SK-N-SH (cell line): Measurements from ENCODE around the gene PCLO. TPM values are rescaled to one million over a fixed set of nuclear protein-coding genes. Genes with fewer than 3 reads are reported as not detected.
A peak's percentile ranks its signal among the peaks of the same experiment; 100 is the strongest.

ENCODE experiments used
- CTCF ChIA-PET: fragments of 300-600, 350-600 bp; formaldehyde crosslinking; extraction: SDS; loops from one replicate; lab custom pipeline; 2021; lab: Yijun Ruan, JAX
- POLR2A ChIA-PET: fragments of 350-600 bp; sonication (Branson Sonifier 250); formaldehyde crosslinking; extraction: SDS; loops from one replicate; lab custom pipeline; 2020; ENCODE audit warnings: antibody characterized with exemption, inconsistent platforms; lab: Yijun Ruan, JAX
- DNase-seq: peaks from one replicate; pipeline ENCODE4 v3.0.0; 2012
- H2AFZ ChIP-seq: fragments of 200-600 bp; sonication (generic); 2 replicates; pipeline ENCODE4 v1.8.1; 2016; ENCODE audit warnings: antibody characterized with exemption, mild to moderate bottlenecking, low read depth
- H3F3A ChIP-seq: fragments of 200-600 bp; sonication (generic); replicated peaks from 2 replicates; pipeline ENCODE3; 2016; ENCODE audit warnings: antibody characterized with exemption, mild to moderate bottlenecking; ENCODE audit not compliant: insufficient read depth
- H3K27ac ChIP-seq, 2 experiments: fragments of 200-500 bp in 1 of 2; fragments of 200-600 bp in 1 of 2; sonication (Bioruptor generic) in 1 of 2; sonication (generic), shearing (Covaris generic) in 1 of 2; 2 replicates each; pipeline versions ENCODE4 v1.5.1 to v1.6.1; 2014 to 2016; ENCODE audit warnings: low read depth in 2 of 2, inconsistent platforms in 1 of 2, low read length in 1 of 2, mild to moderate bottlenecking in 1 of 2, mixed read lengths in 1 of 2
- H3K27me3 ChIP-seq: fragments of 200-600 bp; sonication (generic), shearing (Covaris generic); 2 replicates; pipeline ENCODE4 v1.6.1; 2016; ENCODE audit warnings: mixed run types; ENCODE audit not compliant: insufficient read depth
- H3K36me3 ChIP-seq, 2 experiments: fragments of 200-500 bp in 1 of 2; fragments of 200-600 bp in 1 of 2; sonication (Bioruptor generic) in 1 of 2; sonication (generic) in 1 of 2; replicated peaks in 1 of 2; 2 replicates each; pipeline versions ENCODE3 to v1.5.1; 2014 to 2016; ENCODE audit warnings: low read length in 1 of 2, mild to moderate bottlenecking in 1 of 2; ENCODE audit not compliant: insufficient read depth in 2 of 2, control insufficient read depth in 1 of 2
- H3K4me1 ChIP-seq, 2 experiments: fragments of 200-500 bp in 1 of 2; fragments of 200-600 bp in 1 of 2; sonication (Bioruptor generic) in 1 of 2; sonication (generic), shearing (Covaris generic) in 1 of 2; 2 replicates each; pipeline versions ENCODE4 v1.5.1 to v1.6.1; 2014 to 2016; ENCODE audit warnings: low read depth in 1 of 2, low read length in 1 of 2, mixed run types in 1 of 2; ENCODE audit not compliant: insufficient read depth in 2 of 2, control insufficient read depth in 1 of 2
- H3K4me2 ChIP-seq: fragments of 200-600 bp; sonication (generic), shearing (Covaris generic); 2 replicates; pipeline ENCODE4 v1.6.1; 2017; ENCODE audit warnings: mixed run types
- H3K4me3 ChIP-seq, 2 experiments: fragments of 200-500 bp in 1 of 2; fragments of 200-600 bp in 1 of 2; sonication (Bioruptor generic) in 1 of 2; sonication (generic), shearing (Covaris generic) in 1 of 2; 2 replicates each; pipeline versions ENCODE4 v1.5.1 to v1.8.1; 2014 to 2016; ENCODE audit warnings: low read depth in 2 of 2, inconsistent platforms in 1 of 2, low read length in 1 of 2, mild to moderate bottlenecking in 1 of 2, mixed read lengths in 1 of 2, moderate library complexity in 1 of 2
- H3K79me2 ChIP-seq: fragments of 200-600 bp; sonication (generic); 2 replicates; pipeline ENCODE4 v1.8.1; 2017; ENCODE audit warnings: mild to moderate bottlenecking; ENCODE audit not compliant: insufficient read depth
- H3K9ac ChIP-seq: fragments of 200-600 bp; sonication (generic); 2 replicates; pipeline ENCODE4 v1.6.1; 2017; ENCODE audit warnings: mixed run types
- H3K9me2 ChIP-seq: fragments of 200-600 bp; sonication (generic); 2 replicates; pipeline ENCODE4 v1.6.1; 2017; ENCODE audit warnings: mixed run types
- H3K9me3 ChIP-seq: fragments of 200-600 bp; sonication (generic); 2 replicates; pipeline ENCODE4 v1.6.1; 2017; ENCODE audit warnings: mixed run types, mild to moderate bottlenecking, moderate library complexity
- H4K20me1 ChIP-seq: fragments of 200-600 bp; sonication (generic); 2 replicates; pipeline ENCODE4 v1.6.1; 2017; ENCODE audit warnings: mild to moderate bottlenecking, mixed run types; ENCODE audit not compliant: insufficient read depth
- CHD2 ChIP-seq: fragments of 150-350 bp; IDR thresholded peaks from 2 replicates; pipeline ENCODE4 v1.6.1; 2018; ENCODE audit warnings: low read length; ENCODE audit not compliant: partially characterized antibody
- EP300 ChIP-seq, 2 experiments: IDR thresholded peaks; 2 replicates each; pipeline versions ENCODE4 v1.4.0 to v1.6.1; 2012; ENCODE audit warnings: borderline replicate concordance in 1 of 2, low read depth in 1 of 2, low read length in 1 of 2
- FOSL2 ChIP-seq: IDR thresholded peaks from 2 replicates; pipeline ENCODE4 v1.4.0; 2012; ENCODE audit warnings: low read depth, mild to moderate bottlenecking, moderate library complexity, borderline replicate concordance
- GABPA ChIP-seq: IDR thresholded peaks from 2 replicates; pipeline ENCODE4 v1.4.0; 2012; ENCODE audit warnings: low read depth, mild to moderate bottlenecking
- GATA2 ChIP-seq: sonication (generic); formaldehyde crosslinking; IDR thresholded peaks from 2 replicates; pipeline ENCODE4 v1.5.0; 2020; ENCODE audit warnings: mild to moderate bottlenecking, missing genetic modification reagents
- MXI1 ChIP-seq: IDR thresholded peaks from 2 replicates; pipeline ENCODE4 v1.6.1; 2012; ENCODE audit warnings: mild to moderate bottlenecking, low read depth, low read length, improper control_type of control experiment
- RAD21 ChIP-seq: IDR thresholded peaks from 2 replicates; pipeline ENCODE4 v1.6.1; 2012; ENCODE audit warnings: mild to moderate bottlenecking, low read length
- RCOR1 ChIP-seq: fragments of 150-350 bp; IDR thresholded peaks from 2 replicates; pipeline ENCODE4 v1.6.1; 2017; ENCODE audit warnings: antibody characterized with exemption, low read length
- RXRA ChIP-seq: IDR thresholded peaks from 2 replicates; pipeline ENCODE4 v1.4.0; 2012; ENCODE audit warnings: low read depth, mild to moderate bottlenecking, borderline replicate concordance
- TAF1 ChIP-seq: IDR thresholded peaks from 2 replicates; pipeline ENCODE4 v1.6.1; 2012; ENCODE audit warnings: low read depth, mild to moderate bottlenecking, low read length, moderate library complexity, borderline replicate concordance
- TCF12 ChIP-seq: IDR thresholded peaks from 2 replicates; pipeline ENCODE4 v1.4.0; 2012
- WGBS: methylation state at CpG from one replicate; pipeline ENCODE4 v1.1.6; 2017; ENCODE audit warnings: low lambda C conversion rate; 5-methylcytosine and 5-hydroxymethylcytosine counted together
- polyA plus RNA-seq, 3 experiments: library from polyadenylated mRNA; depleted of rRNA; stranded (reverse); fragments of >200 nt; gene quantifications; 2 replicates each; pipeline ENCODE4 v1.2.3, GENCODE V29; 2012
- TF ChIP-seq, protein P1 (sequence below): IDR thresholded peaks from 2 replicates; pipeline ENCODE4 v1.4.0; 2012; ENCODE audit warnings: low read depth, borderline replicate concordance
- TF ChIP-seq, protein P2 (sequence below): IDR thresholded peaks from 2 replicates; pipeline ENCODE4; 2012
- TF ChIP-seq, protein P3 (sequence below): IDR thresholded peaks from 2 replicates; pipeline ENCODE4 v1.6.1; 2012; ENCODE audit warnings: mild to moderate bottlenecking, low read depth, low read length, moderate library complexity
- TF ChIP-seq, protein P4 (sequence below): fragments of 150-350 bp; IDR thresholded peaks from 2 replicates; pipeline ENCODE4 v1.6.1; 2016; ENCODE audit warnings: mild to moderate bottlenecking, low read depth, low read length
- TF ChIP-seq, protein P5 (sequence below): IDR thresholded peaks from 2 replicates; pipeline ENCODE4 v1.4.0; 2012; ENCODE audit warnings: low read depth
- TF ChIP-seq, protein P6 (sequence below): IDR thresholded peaks from 2 replicates; pipeline ENCODE4 v1.4.0; 2012; ENCODE audit warnings: low read depth, borderline replicate concordance

The PCLO gene
- polyA plus RNA-seq, 1 of the 3 experiments (the other 2 are of a cell fraction) = 0.51 TPM

DNA sequence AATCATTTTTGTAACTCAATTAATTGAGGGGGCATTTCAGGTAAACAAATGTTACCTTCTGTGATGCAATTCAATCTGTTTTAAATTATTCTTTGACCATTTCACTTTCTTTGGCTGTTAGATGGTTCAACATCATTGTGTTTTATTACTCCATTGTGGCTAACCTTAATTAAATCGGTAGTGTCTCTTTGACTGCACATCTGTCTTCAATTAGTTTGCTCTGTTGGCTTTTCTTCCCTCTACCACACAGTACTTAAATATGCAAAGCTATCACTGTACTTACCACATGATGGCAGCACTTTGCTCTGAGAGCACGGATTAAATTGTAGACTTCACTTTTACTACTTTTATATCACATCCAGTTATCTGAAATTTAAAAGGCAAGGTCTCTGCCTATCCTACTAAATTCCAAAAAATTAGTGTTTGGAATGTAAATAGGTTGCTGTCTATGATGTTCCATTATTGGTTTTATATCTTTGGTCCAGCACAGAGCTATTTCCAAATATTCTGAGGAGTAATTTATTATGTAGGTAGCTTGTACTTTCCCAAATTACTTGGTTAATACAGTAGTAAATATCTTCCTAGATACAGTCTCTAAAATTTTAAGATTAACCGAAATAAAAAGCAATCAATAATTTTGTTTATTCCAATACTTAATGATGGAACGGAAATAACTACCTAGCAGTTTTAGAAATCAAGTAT lies 352.0 kb downstream of the PCLO start (continued):
- TF ChIP-seq, protein P1, sequence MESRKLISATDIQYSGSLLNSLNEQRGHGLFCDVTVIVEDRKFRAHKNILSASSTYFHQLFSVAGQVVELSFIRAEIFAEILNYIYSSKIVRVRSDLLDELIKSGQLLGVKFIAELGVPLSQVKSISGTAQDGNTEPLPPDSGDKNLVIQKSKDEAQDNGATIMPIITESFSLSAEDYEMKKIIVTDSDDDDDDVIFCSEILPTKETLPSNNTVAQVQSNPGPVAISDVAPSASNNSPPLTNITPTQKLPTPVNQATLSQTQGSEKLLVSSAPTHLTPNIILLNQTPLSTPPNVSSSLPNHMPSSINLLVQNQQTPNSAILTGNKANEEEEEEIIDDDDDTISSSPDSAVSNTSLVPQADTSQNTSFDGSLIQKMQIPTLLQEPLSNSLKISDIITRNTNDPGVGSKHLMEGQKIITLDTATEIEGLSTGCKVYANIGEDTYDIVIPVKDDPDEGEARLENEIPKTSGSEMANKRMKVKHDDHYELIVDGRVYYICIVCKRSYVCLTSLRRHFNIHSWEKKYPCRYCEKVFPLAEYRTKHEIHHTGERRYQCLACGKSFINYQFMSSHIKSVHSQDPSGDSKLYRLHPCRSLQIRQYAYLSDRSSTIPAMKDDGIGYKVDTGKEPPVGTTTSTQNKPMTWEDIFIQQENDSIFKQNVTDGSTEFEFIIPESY = no peak
- TF ChIP-seq, protein P2, sequence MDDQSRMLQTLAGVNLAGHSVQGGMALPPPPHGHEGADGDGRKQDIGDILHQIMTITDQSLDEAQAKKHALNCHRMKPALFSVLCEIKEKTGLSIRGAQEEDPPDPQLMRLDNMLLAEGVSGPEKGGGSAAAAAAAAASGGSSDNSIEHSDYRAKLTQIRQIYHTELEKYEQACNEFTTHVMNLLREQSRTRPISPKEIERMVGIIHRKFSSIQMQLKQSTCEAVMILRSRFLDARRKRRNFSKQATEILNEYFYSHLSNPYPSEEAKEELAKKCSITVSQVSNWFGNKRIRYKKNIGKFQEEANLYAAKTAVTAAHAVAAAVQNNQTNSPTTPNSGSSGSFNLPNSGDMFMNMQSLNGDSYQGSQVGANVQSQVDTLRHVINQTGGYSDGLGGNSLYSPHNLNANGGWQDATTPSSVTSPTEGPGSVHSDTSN = no peak
- TF ChIP-seq MXI1 (no peak), GABPA (no peak), TAF1 (no peak), RXRA (no peak), RAD21 (peak; percentile 93), CHD2 (peak; percentile 77)

DNA sequence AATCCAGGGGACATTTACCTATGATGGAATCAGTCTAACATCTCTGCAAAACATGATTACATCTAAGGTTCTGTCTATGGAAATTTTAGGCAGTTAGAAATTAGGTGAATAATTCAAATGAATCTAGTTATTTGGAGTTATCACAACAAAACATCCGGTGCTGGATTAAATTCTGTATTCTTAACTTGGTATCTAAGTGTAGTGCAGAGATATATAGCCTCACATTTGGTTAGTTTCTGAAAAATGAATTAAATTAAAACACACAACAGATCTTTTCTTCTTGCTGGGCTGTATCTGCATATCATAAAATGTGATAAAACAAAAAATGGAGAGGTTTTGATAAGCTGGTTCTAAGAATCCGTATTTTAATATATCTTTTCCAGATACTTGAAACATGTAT lies 354.1 kb downstream of the PCLO start:
- CTCF ChIA-PET = interaction anchor here (1.2 to 3.8 kb wide), 5 partner anchors 68 to 463 kb away, joined by 3 to 26 read pairs (median 13); no protein-coding TSS in a partner anchor
- Histone ChIP-seq H3K79me2 (no peaks in the 10 kb centered on the region), H3K36me3 (no peaks in the 10 kb centered on the region), H3K27ac (no peak overlapping the region; a peak in 1 of 4 replicates), H3K9me2 (no peaks in the 10 kb centered on the region), H3K27me3 (no peaks in the 10 kb centered on the region), H4K20me1 (no peaks in the 10 kb centered on the region), H3K4me1 (peaks cover 25 to 37% of the 10 kb centered on the region in 2 experiments; a peak in 3 of 4 replicates), H3K4me2 (no peak overlapping the region), H2AFZ (no peak overlapping the region), H3K9me3 (no peaks in the 10 kb centered on the region), H3F3A (peaks cover 23% of the 10 kb centered on the region), H3K4me3 (no peak overlapping the region), H3K9ac (no peak overlapping the region)
- DNase-seq = no peak
- TF ChIP-seq FOSL2 (no peak), RCOR1 (peak; percentile 8; the same call in 1 of the 2 replicates), MXI1 (no peak), TAF1 (no peak), TCF12 (no peak), EP300 (IDR thresholded peaks at IDR 0.05; ENCODE audit: borderline replicate concordance in 1 of 2, low read depth in 1 of 2, low read length in 1 of 2) (peak in 1 of 2 experiments; percentile 63; a peak in 1 of 4 replicates), GATA2 (peak; percentile 59)
- TF ChIP-seq, protein P3, sequence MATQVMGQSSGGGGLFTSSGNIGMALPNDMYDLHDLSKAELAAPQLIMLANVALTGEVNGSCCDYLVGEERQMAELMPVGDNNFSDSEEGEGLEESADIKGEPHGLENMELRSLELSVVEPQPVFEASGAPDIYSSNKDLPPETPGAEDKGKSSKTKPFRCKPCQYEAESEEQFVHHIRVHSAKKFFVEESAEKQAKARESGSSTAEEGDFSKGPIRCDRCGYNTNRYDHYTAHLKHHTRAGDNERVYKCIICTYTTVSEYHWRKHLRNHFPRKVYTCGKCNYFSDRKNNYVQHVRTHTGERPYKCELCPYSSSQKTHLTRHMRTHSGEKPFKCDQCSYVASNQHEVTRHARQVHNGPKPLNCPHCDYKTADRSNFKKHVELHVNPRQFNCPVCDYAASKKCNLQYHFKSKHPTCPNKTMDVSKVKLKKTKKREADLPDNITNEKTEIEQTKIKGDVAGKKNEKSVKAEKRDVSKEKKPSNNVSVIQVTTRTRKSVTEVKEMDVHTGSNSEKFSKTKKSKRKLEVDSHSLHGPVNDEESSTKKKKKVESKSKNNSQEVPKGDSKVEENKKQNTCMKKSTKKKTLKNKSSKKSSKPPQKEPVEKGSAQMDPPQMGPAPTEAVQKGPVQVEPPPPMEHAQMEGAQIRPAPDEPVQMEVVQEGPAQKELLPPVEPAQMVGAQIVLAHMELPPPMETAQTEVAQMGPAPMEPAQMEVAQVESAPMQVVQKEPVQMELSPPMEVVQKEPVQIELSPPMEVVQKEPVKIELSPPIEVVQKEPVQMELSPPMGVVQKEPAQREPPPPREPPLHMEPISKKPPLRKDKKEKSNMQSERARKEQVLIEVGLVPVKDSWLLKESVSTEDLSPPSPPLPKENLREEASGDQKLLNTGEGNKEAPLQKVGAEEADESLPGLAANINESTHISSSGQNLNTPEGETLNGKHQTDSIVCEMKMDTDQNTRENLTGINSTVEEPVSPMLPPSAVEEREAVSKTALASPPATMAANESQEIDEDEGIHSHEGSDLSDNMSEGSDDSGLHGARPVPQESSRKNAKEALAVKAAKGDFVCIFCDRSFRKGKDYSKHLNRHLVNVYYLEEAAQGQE = no peak
- TF ChIP-seq, protein P4, sequence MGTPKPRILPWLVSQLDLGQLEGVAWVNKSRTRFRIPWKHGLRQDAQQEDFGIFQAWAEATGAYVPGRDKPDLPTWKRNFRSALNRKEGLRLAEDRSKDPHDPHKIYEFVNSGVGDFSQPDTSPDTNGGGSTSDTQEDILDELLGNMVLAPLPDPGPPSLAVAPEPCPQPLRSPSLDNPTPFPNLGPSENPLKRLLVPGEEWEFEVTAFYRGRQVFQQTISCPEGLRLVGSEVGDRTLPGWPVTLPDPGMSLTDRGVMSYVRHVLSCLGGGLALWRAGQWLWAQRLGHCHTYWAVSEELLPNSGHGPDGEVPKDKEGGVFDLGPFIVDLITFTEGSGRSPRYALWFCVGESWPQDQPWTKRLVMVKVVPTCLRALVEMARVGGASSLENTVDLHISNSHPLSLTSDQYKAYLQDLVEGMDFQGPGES = no peak
- TF ChIP-seq, protein P5, sequence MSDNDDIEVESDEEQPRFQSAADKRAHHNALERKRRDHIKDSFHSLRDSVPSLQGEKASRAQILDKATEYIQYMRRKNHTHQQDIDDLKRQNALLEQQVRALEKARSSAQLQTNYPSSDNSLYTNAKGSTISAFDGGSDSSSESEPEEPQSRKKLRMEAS = no peak
- TF ChIP-seq, protein P6, sequence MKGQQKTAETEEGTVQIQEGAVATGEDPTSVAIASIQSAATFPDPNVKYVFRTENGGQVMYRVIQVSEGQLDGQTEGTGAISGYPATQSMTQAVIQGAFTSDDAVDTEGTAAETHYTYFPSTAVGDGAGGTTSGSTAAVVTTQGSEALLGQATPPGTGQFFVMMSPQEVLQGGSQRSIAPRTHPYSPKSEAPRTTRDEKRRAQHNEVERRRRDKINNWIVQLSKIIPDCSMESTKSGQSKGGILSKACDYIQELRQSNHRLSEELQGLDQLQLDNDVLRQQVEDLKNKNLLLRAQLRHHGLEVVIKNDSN = no peak
- POLR2A ChIA-PET = no interaction called here
- WGBS = 65% methylated on average over 2 of the region's 2 CpGs
